PFSK-1 (cell line): Measurements from ENCODE around the gene ZNF652. TPM values are rescaled to one million over a fixed set of nuclear protein-coding genes. Genes with fewer than 3 reads are reported as not detected.

Experiments
- FOXP2 ChIP-seq: optimal IDR thresholded peaks from 2 replicates; pipeline ENCODE3; 2011; ENCODE audit warnings: borderline replicate concordance, control low read depth, inconsistent platforms; ENCODE audit not compliant: insufficient read depth; ENCODE audit errors: extremely low read length, extremely low read depth
- POLR2AphosphoS5 ChIP-seq: IDR thresholded peaks from 2 replicates; pipeline ENCODE4 v1.6.1; 2012; ENCODE audit warnings: low read depth, mild to moderate bottlenecking, control low read depth, low read length, moderate library complexity
- SIN3A ChIP-seq: IDR thresholded peaks from 2 replicates; pipeline ENCODE4 v1.6.1; 2012; ENCODE audit warnings: mild to moderate bottlenecking, low read length, moderate library complexity, borderline replicate concordance; ENCODE audit not compliant: insufficient read depth
- TAF1 ChIP-seq: IDR thresholded peaks from 2 replicates; pipeline ENCODE4 v1.6.1; 2012; ENCODE audit warnings: low read length, control low read depth, borderline replicate concordance; ENCODE audit not compliant: insufficient read depth
- polyA plus RNA-seq: library from polyadenylated mRNA; unstranded; fragments of >200 nt; gene quantifications from one replicate; pipeline ENCODE4 v1.2.1, GENCODE V29; 2012; ENCODE audit warnings: low read depth, missing spikeins; ENCODE audit not compliant: insufficient read length
- TF ChIP-seq, protein P1 (sequence below), 2 experiments: IDR thresholded peaks; 2 replicates each; pipeline versions ENCODE4 v1.6.1 to v1.8.0; 2011 to 2012; ENCODE audit warnings: low read depth in 2 of 2, low read length in 2 of 2, control low read depth in 1 of 2, inconsistent platforms in 1 of 2, mild to moderate bottlenecking in 1 of 2, moderate library complexity in 1 of 2; ENCODE audit not compliant: insufficient read depth in 1 of 2

Gene ZNF652
- 4.5 TPM for polyA plus RNA-seq

DNA sequence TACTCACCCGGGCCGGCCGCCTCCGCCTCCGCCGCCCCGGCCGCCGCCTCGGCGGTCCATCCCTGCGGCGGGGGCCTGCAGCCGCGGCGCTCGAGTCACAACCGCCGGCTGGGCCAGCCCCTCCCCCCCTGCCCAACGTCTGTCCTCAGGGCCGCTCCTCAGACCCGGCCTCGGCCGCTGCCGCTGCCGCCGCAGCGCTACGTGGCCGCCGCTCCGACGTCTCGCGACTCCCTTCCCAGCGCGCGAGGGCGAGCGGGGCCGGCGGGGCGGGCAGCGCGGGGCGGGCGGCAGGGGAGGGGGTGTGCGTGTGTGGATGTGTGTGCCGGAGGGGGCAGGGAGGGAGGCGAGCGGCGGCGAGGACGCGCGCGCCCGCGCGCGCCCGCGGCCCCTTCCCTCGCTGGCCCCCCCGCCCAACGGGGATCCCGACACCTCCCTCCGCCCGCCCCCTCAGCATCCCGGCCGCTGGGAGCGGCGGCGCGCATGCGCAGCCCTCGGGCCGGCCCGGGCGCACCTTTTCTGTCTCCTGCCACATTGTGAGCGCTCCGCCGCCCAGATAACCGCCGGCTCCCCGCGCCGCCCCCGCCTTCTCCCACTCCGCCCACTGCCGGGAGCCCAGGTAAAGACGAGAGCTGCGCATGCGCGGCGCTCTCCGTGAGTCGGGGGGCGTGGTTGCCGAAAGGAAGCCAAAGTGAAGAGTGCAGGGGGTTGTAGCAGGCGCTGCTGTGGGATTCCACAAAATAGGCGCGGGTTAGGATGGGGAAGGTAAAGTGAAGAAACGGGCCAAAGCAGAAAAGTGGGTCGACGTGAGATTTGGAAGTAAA is at the start of gene ZNF652:
ZNF652 (minus strand) TSS at position 349 of the 821 bp plus-strand sequence. CDS start 44,525 bp downstream, outside the sequence.
- TF ChIP-seq POLR2AphosphoS5 (peak; percentile 60; the same call in 1 of the 2 replicates), FOXP2 (no peak), TAF1 (peak; percentile 60; the same call in 1 of the 2 replicates)

DNA sequence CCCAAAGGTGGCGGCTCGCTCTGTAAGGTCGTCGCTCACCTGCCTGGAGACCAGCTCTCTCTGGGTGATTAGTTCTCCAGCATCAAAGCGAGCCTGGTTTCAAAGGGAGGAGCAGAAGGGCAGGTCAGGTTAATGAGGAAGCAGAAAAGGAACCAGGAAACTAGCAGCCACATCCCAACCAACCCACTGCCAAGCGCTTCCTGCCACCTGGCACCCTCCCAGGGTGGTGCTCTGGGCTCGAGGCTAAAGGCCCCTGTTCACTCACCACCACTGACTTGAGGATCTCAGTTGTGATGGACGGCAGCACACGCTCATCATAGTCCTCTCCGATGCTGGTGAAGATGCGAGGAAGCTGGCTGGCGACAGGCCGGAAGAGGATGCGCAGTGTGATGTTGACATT is 47.0 kb upstream of the ZNF652 start:
- no peak for TF ChIP-seq TAF1
- no peak for TF ChIP-seq POLR2AphosphoS5
- TF ChIP-seq, protein P1, sequence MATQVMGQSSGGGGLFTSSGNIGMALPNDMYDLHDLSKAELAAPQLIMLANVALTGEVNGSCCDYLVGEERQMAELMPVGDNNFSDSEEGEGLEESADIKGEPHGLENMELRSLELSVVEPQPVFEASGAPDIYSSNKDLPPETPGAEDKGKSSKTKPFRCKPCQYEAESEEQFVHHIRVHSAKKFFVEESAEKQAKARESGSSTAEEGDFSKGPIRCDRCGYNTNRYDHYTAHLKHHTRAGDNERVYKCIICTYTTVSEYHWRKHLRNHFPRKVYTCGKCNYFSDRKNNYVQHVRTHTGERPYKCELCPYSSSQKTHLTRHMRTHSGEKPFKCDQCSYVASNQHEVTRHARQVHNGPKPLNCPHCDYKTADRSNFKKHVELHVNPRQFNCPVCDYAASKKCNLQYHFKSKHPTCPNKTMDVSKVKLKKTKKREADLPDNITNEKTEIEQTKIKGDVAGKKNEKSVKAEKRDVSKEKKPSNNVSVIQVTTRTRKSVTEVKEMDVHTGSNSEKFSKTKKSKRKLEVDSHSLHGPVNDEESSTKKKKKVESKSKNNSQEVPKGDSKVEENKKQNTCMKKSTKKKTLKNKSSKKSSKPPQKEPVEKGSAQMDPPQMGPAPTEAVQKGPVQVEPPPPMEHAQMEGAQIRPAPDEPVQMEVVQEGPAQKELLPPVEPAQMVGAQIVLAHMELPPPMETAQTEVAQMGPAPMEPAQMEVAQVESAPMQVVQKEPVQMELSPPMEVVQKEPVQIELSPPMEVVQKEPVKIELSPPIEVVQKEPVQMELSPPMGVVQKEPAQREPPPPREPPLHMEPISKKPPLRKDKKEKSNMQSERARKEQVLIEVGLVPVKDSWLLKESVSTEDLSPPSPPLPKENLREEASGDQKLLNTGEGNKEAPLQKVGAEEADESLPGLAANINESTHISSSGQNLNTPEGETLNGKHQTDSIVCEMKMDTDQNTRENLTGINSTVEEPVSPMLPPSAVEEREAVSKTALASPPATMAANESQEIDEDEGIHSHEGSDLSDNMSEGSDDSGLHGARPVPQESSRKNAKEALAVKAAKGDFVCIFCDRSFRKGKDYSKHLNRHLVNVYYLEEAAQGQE (IDR thresholded peaks at IDR 0.05; ENCODE audit: insufficient read depth in 1 of 2, low read depth in 2 of 2, low read length in 2 of 2), result no peak
- no peak for TF ChIP-seq SIN3A
- TF ChIP-seq FOXP2, result no peak

DNA sequence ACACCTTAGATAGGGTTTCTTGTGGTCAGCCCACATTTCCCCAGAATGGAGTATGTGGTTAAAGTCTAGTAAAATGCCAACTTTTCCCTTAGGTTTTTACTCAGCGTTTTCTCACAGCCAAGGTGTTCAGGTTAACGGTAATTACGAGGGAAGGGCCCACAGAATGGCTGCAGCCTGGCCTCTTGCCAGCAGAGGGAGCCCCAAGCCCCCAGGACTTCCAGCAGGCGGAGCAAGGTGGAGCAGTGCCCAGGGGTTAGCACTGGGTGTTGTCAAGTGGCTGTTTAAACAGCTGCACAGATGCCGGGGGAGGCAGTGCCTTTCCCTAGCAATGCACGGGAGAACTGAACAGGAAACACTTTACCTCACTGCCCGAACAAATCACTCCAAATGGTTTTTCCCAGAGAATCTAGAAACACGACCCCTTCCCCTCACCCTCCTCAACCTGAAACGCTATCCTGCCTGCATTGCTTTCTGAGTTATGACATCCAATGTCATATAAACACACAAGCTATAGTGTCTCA is 46.0 kb upstream of the ZNF652 start:
- TF ChIP-seq SIN3A, result no peak

DNA sequence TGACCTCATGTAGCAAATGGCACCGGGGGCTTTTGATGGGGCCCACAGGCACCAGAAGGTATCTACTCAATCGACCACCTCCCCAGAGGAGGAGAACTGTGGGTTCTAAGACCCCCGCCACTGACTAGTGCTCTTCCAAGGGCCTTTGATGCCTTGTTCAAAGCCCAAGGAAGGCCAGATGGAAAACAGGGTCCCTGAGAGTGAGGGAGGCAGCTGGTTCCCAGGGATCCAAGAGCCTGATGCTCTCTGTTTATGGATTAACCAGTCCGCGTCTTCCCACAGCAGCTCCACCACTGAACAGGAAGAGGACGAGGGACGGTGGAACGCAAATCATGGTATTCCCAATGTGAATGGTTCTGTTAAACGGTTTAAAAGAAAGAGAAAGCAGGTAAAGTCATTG is 45.0 kb upstream of the ZNF652 start:
- TF ChIP-seq SIN3A, result no peak
- TF ChIP-seq POLR2AphosphoS5, result no peak
- TF ChIP-seq FOXP2, result no peak

DNA sequence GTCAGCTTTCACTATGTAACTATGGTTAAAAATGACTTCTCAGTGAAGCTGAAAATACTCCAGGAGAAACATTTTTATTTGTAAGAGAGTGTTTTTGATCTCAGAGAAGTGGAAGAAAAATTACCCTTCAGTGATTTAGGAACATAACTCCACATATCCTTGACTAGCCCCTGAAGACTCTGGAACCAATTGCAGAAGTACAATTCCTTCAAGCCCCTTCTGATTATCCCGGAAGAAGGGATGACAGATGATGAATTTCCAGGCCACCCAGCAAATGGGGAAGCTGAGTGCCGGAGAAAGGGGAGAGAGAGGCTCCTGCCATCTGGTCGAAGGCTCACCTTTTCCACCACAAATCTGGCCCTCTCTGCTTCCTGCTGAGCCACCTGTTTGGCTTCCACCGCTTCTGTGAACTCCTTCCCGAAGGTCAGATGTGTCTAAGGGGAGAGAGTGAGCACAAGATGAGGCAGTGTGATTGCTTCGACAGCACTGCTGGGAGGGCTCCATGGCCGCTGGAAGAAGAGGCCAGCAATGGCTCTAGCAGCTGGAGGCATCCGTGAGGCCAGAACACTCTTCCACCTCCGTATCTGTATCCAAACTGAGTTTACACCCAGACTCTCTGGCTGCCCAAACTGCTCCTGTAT is 44.5 kb upstream of the ZNF652 start:
- TF ChIP-seq, protein P1 (IDR thresholded peaks at IDR 0.05; ENCODE audit: insufficient read depth in 1 of 2, low read depth in 2 of 2, low read length in 2 of 2), result no peak
- no peak for TF ChIP-seq POLR2AphosphoS5

DNA sequence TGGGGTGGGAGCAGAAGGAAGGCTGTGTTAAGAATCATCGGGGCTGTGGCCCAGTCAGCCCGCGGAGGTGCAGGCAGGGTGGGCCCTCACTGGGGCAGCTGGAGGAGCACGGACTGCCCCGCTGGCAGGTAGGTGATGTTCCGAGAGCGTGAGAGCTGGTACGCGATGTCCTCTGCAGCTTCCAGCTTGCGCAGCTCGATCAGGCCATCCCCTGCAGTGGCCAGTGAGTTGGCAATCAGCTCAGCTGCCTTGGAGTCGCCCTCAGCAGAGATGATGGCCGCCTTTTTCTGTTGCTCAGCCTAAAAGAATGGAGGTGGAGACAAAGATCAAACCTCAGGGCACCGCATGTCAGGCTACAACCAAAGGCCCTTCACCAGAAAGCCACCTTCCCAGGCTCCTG is 42.9 kb upstream of the ZNF652 start:
- TF ChIP-seq FOXP2 (no peak), TAF1 (no peak), POLR2AphosphoS5 (no peak), SIN3A (no peak)
- TF ChIP-seq, protein P1 (IDR thresholded peaks at IDR 0.05; ENCODE audit: insufficient read depth in 1 of 2, low read depth in 2 of 2, low read length in 2 of 2), result no peak
